ENCODE data around the gene TAF4.

Gene TAF4, protein sequence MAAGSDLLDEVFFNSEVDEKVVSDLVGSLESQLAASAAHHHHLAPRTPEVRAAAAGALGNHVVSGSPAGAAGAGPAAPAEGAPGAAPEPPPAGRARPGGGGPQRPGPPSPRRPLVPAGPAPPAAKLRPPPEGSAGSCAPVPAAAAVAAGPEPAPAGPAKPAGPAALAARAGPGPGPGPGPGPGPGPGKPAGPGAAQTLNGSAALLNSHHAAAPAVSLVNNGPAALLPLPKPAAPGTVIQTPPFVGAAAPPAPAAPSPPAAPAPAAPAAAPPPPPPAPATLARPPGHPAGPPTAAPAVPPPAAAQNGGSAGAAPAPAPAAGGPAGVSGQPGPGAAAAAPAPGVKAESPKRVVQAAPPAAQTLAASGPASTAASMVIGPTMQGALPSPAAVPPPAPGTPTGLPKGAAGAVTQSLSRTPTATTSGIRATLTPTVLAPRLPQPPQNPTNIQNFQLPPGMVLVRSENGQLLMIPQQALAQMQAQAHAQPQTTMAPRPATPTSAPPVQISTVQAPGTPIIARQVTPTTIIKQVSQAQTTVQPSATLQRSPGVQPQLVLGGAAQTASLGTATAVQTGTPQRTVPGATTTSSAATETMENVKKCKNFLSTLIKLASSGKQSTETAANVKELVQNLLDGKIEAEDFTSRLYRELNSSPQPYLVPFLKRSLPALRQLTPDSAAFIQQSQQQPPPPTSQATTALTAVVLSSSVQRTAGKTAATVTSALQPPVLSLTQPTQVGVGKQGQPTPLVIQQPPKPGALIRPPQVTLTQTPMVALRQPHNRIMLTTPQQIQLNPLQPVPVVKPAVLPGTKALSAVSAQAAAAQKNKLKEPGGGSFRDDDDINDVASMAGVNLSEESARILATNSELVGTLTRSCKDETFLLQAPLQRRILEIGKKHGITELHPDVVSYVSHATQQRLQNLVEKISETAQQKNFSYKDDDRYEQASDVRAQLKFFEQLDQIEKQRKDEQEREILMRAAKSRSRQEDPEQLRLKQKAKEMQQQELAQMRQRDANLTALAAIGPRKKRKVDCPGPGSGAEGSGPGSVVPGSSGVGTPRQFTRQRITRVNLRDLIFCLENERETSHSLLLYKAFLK

DNA sequence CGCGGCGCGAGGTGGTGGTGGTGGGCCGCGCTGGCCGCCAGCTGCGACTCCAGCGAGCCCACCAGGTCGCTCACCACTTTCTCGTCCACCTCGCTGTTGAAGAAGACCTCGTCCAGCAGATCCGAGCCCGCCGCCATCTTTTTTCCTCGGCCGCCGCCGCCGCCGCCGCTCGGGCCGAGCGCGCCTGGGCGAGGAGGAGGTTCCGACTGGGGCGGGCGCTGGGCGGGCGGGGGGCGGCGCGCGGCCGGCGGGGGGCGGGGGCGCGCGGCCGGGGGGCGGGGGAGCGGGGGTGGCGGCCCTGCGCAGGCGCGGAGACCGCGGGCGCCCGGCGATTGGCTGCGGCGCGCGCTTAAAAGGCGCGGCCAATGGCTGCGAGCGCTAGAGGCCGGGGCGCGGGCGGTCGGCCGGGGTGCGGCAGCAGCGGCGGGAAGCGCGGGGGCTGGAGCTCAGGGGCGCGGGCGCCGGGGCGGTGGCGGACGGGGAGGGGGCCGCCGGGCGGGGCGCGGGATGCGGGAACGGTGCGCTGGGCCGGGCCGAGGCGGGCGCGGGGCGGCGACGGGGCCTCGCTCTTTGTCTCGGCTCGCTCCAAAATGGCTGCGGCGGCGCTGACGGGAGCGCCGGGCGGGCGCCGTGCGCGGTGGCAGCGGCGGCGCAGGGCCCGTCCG, at the start of gene TAF4:
Gene TAF4, minus strand, starts transcription at position 208 of the 665 bp plus-strand sequence. Its CDS starts 71 bp downstream, at position 137.
- no peaks in the 10 kb centered on the region for H3K9me2 ChIP-seq (replicated peaks; ENCODE audit: insufficient read depth, low read length)
- no peaks in the 10 kb centered on the region for H3K9me3 ChIP-seq (ENCODE audit: insufficient read depth, low read length)
- H3K4me2 ChIP-seq (ENCODE audit: low read depth, low read length, poor library complexity, severe bottlenecking) = peak within 1 kb of the TSS; percentile 63
- H3K36me3 ChIP-seq (ENCODE audit: low read length) = no peaks in the 10 kb centered on the region
- no peaks in the 10 kb centered on the region for H4K20me1 ChIP-seq (ENCODE audit: low read depth, low read length)
- TF ChIP-seq EZH2phosphoT487 (conservative IDR thresholded peaks at IDR 0.05; ENCODE audit: low read length) = no peak
- TF ChIP-seq, protein P1, sequence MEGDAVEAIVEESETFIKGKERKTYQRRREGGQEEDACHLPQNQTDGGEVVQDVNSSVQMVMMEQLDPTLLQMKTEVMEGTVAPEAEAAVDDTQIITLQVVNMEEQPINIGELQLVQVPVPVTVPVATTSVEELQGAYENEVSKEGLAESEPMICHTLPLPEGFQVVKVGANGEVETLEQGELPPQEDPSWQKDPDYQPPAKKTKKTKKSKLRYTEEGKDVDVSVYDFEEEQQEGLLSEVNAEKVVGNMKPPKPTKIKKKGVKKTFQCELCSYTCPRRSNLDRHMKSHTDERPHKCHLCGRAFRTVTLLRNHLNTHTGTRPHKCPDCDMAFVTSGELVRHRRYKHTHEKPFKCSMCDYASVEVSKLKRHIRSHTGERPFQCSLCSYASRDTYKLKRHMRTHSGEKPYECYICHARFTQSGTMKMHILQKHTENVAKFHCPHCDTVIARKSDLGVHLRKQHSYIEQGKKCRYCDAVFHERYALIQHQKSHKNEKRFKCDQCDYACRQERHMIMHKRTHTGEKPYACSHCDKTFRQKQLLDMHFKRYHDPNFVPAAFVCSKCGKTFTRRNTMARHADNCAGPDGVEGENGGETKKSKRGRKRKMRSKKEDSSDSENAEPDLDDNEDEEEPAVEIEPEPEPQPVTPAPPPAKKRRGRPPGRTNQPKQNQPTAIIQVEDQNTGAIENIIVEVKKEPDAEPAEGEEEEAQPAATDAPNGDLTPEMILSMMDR (IDR thresholded peaks at IDR 0.05; ENCODE audit: insufficient read depth, low read length, poor library complexity, severe bottlenecking) = no peak
- H3K9ac ChIP-seq (ENCODE audit: low read length) = peak within 1 kb of the TSS; percentile 59
- no peak within 1 kb of the TSS; the same call in 1 of the 2 replicates for H3K27ac ChIP-seq (ENCODE audit: low read depth, low read length)
- no peaks in the 10 kb centered on the region for H3F3A ChIP-seq (ENCODE audit: insufficient read depth)
- H3K79me2 ChIP-seq (ENCODE audit: insufficient read depth, low read length) = peaks cover 33% of the 10 kb centered on the region; the same call in 1 of the 2 replicates
- H3K4me3 ChIP-seq (ENCODE audit: insufficient read depth, low read length, poor library complexity, severe bottlenecking) = peak within 1 kb of the TSS; percentile 63
- no peaks in the 10 kb centered on the region for H3K27me3 ChIP-seq (ENCODE audit: low read length)
- H2AFZ ChIP-seq (ENCODE audit: low read depth, low read length, severe bottlenecking) = peak within 1 kb of the TSS; percentile 75

DNA sequence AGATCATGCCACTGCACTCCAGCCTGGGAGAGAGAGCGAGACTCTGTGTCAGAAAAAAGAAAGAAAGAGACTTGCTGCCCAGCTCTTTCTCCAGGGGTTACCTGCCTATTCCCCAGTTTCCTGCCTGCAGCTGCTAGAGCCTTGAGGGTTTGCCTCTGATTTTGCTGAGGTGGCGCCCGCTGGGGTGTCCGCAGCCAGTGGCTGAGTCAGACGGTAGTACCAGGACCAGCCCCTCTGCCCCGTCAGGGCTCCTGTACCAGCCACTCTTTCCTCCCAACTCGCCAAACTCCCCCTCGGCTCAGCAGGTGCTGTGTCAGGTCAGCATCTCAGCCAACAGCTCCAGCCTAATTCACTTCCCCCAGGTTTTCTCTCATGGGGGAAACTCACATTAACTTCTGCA, 49.2 kb upstream of the TAF4 start:
- TF ChIP-seq, protein P1 (IDR thresholded peaks at IDR 0.05; ENCODE audit: insufficient read depth, low read length, poor library complexity, severe bottlenecking) = no peak
- no peak for TF ChIP-seq EZH2phosphoT487 (conservative IDR thresholded peaks at IDR 0.05; ENCODE audit: low read length)
- Histone ChIP-seq H3K9ac (ENCODE audit: low read length) (no peak overlapping the region), H3K4me3 (ENCODE audit: insufficient read depth, low read length, poor library complexity, severe bottlenecking) (no peak overlapping the region), H3K27me3 (ENCODE audit: low read length) (no peaks in the 10 kb centered on the region), H2AFZ (ENCODE audit: low read depth, low read length, severe bottlenecking) (no peak overlapping the region), H3K27ac (ENCODE audit: low read depth, low read length) (no peak overlapping the region), H3K9me2 (replicated peaks; ENCODE audit: insufficient read depth, low read length) (no peaks in the 10 kb centered on the region), H3K4me2 (ENCODE audit: low read depth, low read length, poor library complexity, severe bottlenecking) (no peak overlapping the region), H3K36me3 (ENCODE audit: low read length) (no peaks in the 10 kb centered on the region), H4K20me1 (ENCODE audit: low read depth, low read length) (no peaks in the 10 kb centered on the region), H3K9me3 (ENCODE audit: insufficient read depth, low read length) (peaks cover 17% of the 10 kb centered on the region; the same call in 1 of the 2 replicates), H3K79me2 (ENCODE audit: insufficient read depth, low read length) (no peaks in the 10 kb centered on the region), H3F3A (ENCODE audit: insufficient read depth) (no peaks in the 10 kb centered on the region)

DNA sequence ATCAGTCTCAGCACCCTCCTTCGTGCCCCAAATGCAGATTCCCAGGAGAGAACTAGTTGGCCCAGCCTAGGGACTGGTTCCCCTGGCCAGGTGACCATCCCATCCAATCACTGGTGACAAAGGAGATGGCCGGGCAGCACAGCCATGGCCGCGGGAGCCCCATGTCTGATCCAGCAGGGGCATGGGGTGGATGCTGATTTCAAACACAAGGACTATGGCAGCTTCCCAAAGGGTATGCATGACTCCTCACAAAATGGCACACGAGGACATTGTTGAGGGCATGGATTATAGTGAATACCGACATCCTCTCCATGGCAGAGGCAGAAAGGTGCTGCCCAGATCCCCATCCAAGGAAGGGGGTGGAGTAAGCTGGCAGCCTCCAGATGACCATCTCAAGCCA, 46.7 kb upstream of the TAF4 start:
- Histone ChIP-seq H3K9ac (ENCODE audit: low read length) (no peak overlapping the region), H3K79me2 (ENCODE audit: insufficient read depth, low read length) (no peaks in the 10 kb centered on the region), H4K20me1 (ENCODE audit: low read depth, low read length) (no peaks in the 10 kb centered on the region), H3K9me3 (ENCODE audit: insufficient read depth, low read length) (peaks cover 39% of the 10 kb centered on the region), H3K27me3 (ENCODE audit: low read length) (no peaks in the 10 kb centered on the region), H3K4me2 (ENCODE audit: low read depth, low read length, poor library complexity, severe bottlenecking) (no peak overlapping the region), H3K36me3 (ENCODE audit: low read length) (no peaks in the 10 kb centered on the region), H3K4me3 (ENCODE audit: insufficient read depth, low read length, poor library complexity, severe bottlenecking) (no peak overlapping the region), H3F3A (ENCODE audit: insufficient read depth) (no peaks in the 10 kb centered on the region), H2AFZ (ENCODE audit: low read depth, low read length, severe bottlenecking) (no peak overlapping the region), H3K9me2 (replicated peaks; ENCODE audit: insufficient read depth, low read length) (no peaks in the 10 kb centered on the region), H3K27ac (ENCODE audit: low read depth, low read length) (no peak overlapping the region)
- TF ChIP-seq, protein P1 (IDR thresholded peaks at IDR 0.05; ENCODE audit: insufficient read depth, low read length, poor library complexity, severe bottlenecking) = no peak
- no peak for TF ChIP-seq EZH2phosphoT487 (conservative IDR thresholded peaks at IDR 0.05; ENCODE audit: low read length)
